CD4-positive, alpha-beta T cell (primary cell): Measurements from ENCODE around the gene CRTAP. TPM values are rescaled to one million over a fixed set of nuclear protein-coding genes. Genes with fewer than 3 reads are reported as not detected.

ENCODE experiments used
- ATAC-seq: fragments of 200-7000 bp; cut with Tn5 transposase; one replicate; pipeline ENCODE4 v1.10.0; 2022; ENCODE audit warnings: mild to moderate bottlenecking; ENCODE audit not compliant: poor library complexity
- CTCF ChIA-PET: fragments of 350-600 bp; sonication (Branson Sonifier 250); formaldehyde crosslinking; loops from one replicate; lab custom pipeline; 2021; ENCODE audit warnings: antibody characterized with exemption, inconsistent platforms; lab: Charles Lee
- POLR2A ChIA-PET: fragments of 350-600 bp; sonication (Branson Sonifier 250); formaldehyde crosslinking; loops from one replicate; lab custom pipeline; 2021; ENCODE audit warnings: antibody characterized with exemption, inconsistent platforms; lab: Charles Lee
- DNase-seq, 14 experiments: peaks; one replicate each; pipeline ENCODE4 v3.0.0-alpha.2; 2013 to 2020; ENCODE audit warnings: mixed read lengths in 2 of 14
- H3K27ac ChIP-seq, 2 donors: one replicate each; pipeline versions ENCODE4 v1.5.1 to v1.7.0; 2013; ENCODE audit warnings: low read length in 2 of 2, low read depth in 1 of 2, mild to moderate bottlenecking in 1 of 2
- H3K27me3 ChIP-seq, 2 experiments: 1 replicate in 1 of 2; 2 replicates in 1 of 2; pipeline versions ENCODE4 v1.6.1 to v1.7.0; 2013; ENCODE audit warnings: low read length in 2 of 2, control low read depth in 1 of 2, mild to moderate bottlenecking in 1 of 2, moderate library complexity in 1 of 2; ENCODE audit not compliant: insufficient read depth in 2 of 2, control insufficient read depth in 1 of 2
- H3K36me3 ChIP-seq: one replicate; pipeline ENCODE4 v1.6.1; 2013; ENCODE audit warnings: low read length, control low read depth; ENCODE audit not compliant: insufficient read depth
- H3K4me1 ChIP-seq: one replicate; pipeline ENCODE4 v1.6.1; 2013; ENCODE audit warnings: low read length, control low read depth; ENCODE audit not compliant: insufficient read depth
- H3K4me3 ChIP-seq: one replicate; pipeline ENCODE4 v1.5.1; 2013; ENCODE audit warnings: mild to moderate bottlenecking, low read length, moderate library complexity
- H3K9me3 ChIP-seq, 2 experiments: 1 replicate in 1 of 2; 2 replicates in 1 of 2; pipeline versions ENCODE4 v1.6.1 to v1.7.0; 2013; ENCODE audit warnings: low read length in 2 of 2, mild to moderate bottlenecking in 2 of 2, control low read depth in 1 of 2, moderate library complexity in 1 of 2; ENCODE audit not compliant: control insufficient read depth in 1 of 2, insufficient read depth in 1 of 2
- H3K27ac Mint-ChIP-seq: one replicate; pipeline ENCODE4 v1.8.0; 2020; ENCODE audit warnings: mixed read lengths
- H3K27me3 Mint-ChIP-seq: one replicate; pipeline ENCODE4 v1.8.0; 2021; ENCODE audit warnings: mixed read lengths
- H3K36me3 Mint-ChIP-seq: one replicate; pipeline ENCODE4 v1.8.0; 2021; ENCODE audit warnings: low read depth, mixed read lengths
- H3K4me1 Mint-ChIP-seq: one replicate; pipeline ENCODE4 v1.8.0; 2021; ENCODE audit warnings: low read depth, mixed read lengths
- H3K4me3 Mint-ChIP-seq: one replicate; pipeline ENCODE4 v1.8.0; 2020; ENCODE audit warnings: mild to moderate bottlenecking, mixed read lengths
- H3K9me3 Mint-ChIP-seq: one replicate; pipeline ENCODE4 v1.8.0; 2020; ENCODE audit warnings: mixed read lengths
- intact Hi-C, 2 experiments: fragments of 100-400 bp; cut with DNase I in 1 of 2; cut with micrococcal nuclease in 1 of 2; formaldehyde crosslinking; loops; one replicate each; pipeline versions ENCODE4 v1.15.1 to v1.9.0; 2023 to 2025; cut with DNase I, micrococcal nuclease
- total RNA-seq, 174 experiments: library from RNA in 2 of 174; stranded (reverse) in 2 of 174; gene quantifications; one replicate each; pipeline ENCODE4 v1.2.3 and lab custom pipeline; 2021 to 2026
- TF ChIP-seq, protein P1 (sequence below): fragments of 200-600 bp; IDR thresholded peaks from one replicate; pipeline ENCODE4 v1.8.0; 2022; ENCODE audit warnings: antibody characterized with exemption, mild to moderate bottlenecking

The CRTAP gene
- total RNA-seq, 2 experiments from 2014 or later: 38.2 to 40.3 TPM

DNA sequence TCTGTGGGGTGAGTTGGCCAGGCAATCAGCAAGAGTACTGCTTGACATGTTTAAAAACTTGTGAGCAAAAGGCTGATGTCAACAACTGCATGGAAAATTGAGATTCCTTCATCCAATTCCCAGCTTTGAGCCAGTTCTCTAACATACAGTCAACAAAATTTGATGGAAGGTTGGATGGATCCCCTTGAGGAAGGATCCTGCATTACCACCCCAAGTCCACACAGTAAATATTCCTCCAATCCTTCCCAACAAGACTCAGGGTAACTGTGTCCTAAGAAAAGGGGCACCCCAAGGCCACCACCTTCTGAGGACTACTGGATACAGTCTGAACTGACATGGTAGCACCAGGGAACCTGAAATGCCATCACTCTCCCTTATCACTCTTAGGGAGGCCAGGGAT, 32.0 kb upstream of the CRTAP start:
- H3K9me3 ChIP-seq: no peaks in the 10 kb centered on the region
- H3K4me3 ChIP-seq: no peak overlapping the region
- H3K27ac ChIP-seq: no peak overlapping the region
- Mint-ChIP-seq H3K9me3 (no peaks in the 10 kb centered on the region), H3K4me3 (no peak overlapping the region), H3K27me3 (no peaks in the 10 kb centered on the region), H3K36me3 (peaks cover 11% of the 10 kb centered on the region), H3K4me1 (peaks cover 44% of the 10 kb centered on the region), H3K27ac (no peak overlapping the region)
- ChIA-PET CTCF (no interaction called here), POLR2A (no interaction called here)
- H3K36me3 ChIP-seq: peaks cover 6% of the 10 kb centered on the region
- TF ChIP-seq, protein P1, sequence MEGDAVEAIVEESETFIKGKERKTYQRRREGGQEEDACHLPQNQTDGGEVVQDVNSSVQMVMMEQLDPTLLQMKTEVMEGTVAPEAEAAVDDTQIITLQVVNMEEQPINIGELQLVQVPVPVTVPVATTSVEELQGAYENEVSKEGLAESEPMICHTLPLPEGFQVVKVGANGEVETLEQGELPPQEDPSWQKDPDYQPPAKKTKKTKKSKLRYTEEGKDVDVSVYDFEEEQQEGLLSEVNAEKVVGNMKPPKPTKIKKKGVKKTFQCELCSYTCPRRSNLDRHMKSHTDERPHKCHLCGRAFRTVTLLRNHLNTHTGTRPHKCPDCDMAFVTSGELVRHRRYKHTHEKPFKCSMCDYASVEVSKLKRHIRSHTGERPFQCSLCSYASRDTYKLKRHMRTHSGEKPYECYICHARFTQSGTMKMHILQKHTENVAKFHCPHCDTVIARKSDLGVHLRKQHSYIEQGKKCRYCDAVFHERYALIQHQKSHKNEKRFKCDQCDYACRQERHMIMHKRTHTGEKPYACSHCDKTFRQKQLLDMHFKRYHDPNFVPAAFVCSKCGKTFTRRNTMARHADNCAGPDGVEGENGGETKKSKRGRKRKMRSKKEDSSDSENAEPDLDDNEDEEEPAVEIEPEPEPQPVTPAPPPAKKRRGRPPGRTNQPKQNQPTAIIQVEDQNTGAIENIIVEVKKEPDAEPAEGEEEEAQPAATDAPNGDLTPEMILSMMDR: no peak
- no peak for ATAC-seq
- intact Hi-C loops: no loop called here
- peaks cover 12% of the 10 kb centered on the region for H3K4me1 ChIP-seq
- no peak for DNase-seq
- H3K27me3 ChIP-seq: no peaks in the 10 kb centered on the region

DNA sequence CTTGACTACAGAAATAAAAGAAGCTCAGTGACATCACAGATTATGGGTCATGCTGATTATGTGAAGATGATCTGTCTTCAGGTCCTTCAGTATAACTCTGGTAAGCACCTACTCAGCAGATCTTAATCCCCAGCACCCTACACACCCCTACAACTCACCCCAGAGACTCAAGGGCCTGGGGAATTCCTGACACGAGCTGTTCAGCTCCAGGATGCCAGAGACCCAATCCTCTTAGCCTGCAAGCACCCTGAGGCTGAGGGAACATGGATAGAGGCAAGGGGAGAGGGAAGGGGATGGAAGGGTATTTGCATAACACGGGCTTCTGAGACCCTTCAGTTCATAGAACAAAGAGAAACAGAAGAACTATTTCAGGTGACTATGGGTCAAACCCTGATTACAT, 29.9 kb upstream of the CRTAP start:
- CTCF ChIA-PET: interaction anchor here (1.4 kb wide), 1 partner anchor 9 kb away, joined by 4 read pairs; no protein-coding TSS in a partner anchor
- Mint-ChIP-seq H3K36me3 (peaks cover 7% of the 10 kb centered on the region), H3K9me3 (no peaks in the 10 kb centered on the region), H3K27ac (no peak overlapping the region), H3K27me3 (no peaks in the 10 kb centered on the region), H3K4me3 (no peak overlapping the region), H3K4me1 (peaks cover 57% of the 10 kb centered on the region)
- no peak for DNase-seq
- Histone ChIP-seq H3K36me3 (peaks cover 5% of the 10 kb centered on the region), H3K4me3 (no peak overlapping the region), H3K9me3 (no peaks in the 10 kb centered on the region), H3K27ac (no peak overlapping the region), H3K27me3 (no peaks in the 10 kb centered on the region), H3K4me1 (peaks cover 12% of the 10 kb centered on the region)
- POLR2A ChIA-PET: no interaction called here
- ATAC-seq: no peak
- TF ChIP-seq, protein P1: no peak
- intact Hi-C loops: no loop called here

DNA sequence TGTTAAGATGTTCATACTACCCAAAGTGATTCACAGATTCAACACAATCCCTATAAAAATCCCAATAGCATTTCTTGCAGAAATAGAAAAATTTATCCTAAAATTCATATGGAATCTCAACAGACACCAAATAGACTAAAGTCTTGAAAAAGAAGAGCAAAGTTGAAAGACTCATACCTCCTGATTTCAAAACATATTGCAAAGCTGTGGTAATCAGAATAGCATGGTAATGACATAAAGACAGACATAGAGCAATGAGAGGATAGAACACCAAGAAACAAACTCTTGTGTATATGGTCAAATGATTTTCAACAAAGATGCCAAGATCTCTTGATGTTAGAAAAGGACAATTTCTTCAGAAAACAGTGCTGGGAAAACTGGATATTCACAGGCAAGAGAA, 25.1 kb upstream of the CRTAP start:
- CTCF ChIA-PET: no interaction called here
- H3K27me3 Mint-ChIP-seq: no peaks in the 10 kb centered on the region
- H3K27ac ChIP-seq: no peak overlapping the region

More for the DNA sequence above, 25.1 kb upstream of the CRTAP start:
- H3K36me3 ChIP-seq: peaks cover 14% of the 10 kb centered on the region
- H3K4me3 ChIP-seq: no peak overlapping the region
- Mint-ChIP-seq H3K9me3 (no peaks in the 10 kb centered on the region), H3K27ac (peak overlapping the region; percentile 70), H3K36me3 (peaks cover 30% of the 10 kb centered on the region), H3K4me3 (no peak overlapping the region), H3K4me1 (peaks cover 89% of the 10 kb centered on the region)
- H3K9me3 ChIP-seq: peaks cover 0 to 4% of the 10 kb centered on the region in 2 experiments
- TF ChIP-seq, protein P1: no peak
- intact Hi-C loops: no loop called here
- ATAC-seq: no peak
- H3K27me3 ChIP-seq: no peaks in the 10 kb centered on the region
- POLR2A ChIA-PET: no interaction called here
- no peak for DNase-seq
- H3K4me1 ChIP-seq: peaks cover 37% of the 10 kb centered on the region
